ENCODE data around the gene TTC34. TPM values are rescaled to one million over a fixed set of nuclear protein-coding genes. Genes with fewer than 3 reads are reported as not detected.

Gene TTC34
- total and polyA plus RNA-seq, 2 of the 13 experiments (the other 11 are each of a cell fraction or from before 2014, with no cell fraction given), result 0.07 to 0.11 TPM

DNA sequence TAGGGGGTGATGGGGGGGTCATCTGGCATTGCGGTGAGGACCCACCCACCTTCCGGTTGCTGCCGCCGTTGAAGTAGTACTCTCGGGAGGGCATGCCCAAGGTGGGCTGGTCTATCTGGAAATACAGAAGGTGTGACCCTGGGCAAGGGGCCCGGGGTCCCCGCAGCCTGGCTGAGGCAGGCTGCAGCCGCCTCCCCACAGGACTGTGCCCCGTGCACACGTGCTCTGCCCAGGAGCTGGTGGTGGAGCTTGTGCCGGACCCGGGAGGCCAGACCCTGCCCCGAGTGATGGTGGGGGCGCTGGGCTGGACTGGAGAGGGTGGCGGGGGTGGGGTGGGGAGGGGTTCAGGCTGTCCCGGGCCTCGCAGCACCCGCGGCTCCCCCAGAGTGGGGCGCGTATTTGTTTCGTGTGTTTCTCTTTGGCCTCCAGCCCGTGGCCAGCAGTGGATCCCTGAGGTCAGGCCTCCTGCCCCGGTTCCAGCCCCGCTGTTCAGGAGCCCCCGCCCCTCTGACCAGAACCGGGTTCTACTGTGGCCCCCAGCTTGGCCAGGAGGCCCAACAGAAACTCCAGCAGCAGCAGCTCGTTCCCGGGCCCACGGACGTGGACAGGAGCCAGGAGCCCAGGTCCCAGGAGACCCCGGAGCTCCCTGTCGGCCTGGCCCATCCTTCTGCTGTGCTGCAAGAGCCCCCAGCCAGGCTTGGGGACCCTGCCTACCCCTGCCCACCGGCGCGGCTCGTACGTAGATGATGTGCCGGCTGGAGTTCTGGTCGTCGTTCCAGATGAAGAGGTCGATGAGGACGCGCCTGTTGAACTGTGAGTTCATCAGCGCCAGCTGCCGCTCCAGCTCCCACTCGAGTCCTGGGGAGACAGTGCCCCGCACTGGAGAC lies 195.7 kb downstream of the TTC34 start:
- POLR2A ChIA-PET, result no interaction called here
- H4K20me1 ChIP-seq (ENCODE audit: insufficient read depth, low read length), result no peaks in the 10 kb centered on the region
- no peak overlapping the region for H2AFZ ChIP-seq (ENCODE audit: low read length)
- 44% methylated on average over 8 of the region's 48 CpGs for WGBS (ENCODE audit: low lambda C conversion rate)
- BruUV-seq (replicated peaks), result no TSS peak
- no peaks in the 10 kb centered on the region for H3K79me2 ChIP-seq (ENCODE audit: insufficient read depth, low read length)
- CTCF ChIA-PET (ENCODE audit: low intra/inter-chr PET ratio, low total read pairs), result no interaction called here
- intact Hi-C loops (cut with micrococcal nuclease; ENCODE audit: unreplicated experiment) (no loop called here), in situ Hi-C loops (cut with HindIII; ENCODE audit: extremely low pct_ligation_motif_present, low pct_unique_long_range_greater_than_20kb) (no loop called here)
- DNase-seq (ENCODE audit: low spot score) (no peak), ATAC-seq (no peak), FAIRE-seq (no peak)
- no peak overlapping the region for H3K4me3 ChIP-seq (replicated peaks in 1 of 3; ENCODE audit: insufficient read depth in 1 of 3, low read depth in 2 of 3, low read length in 3 of 3)
- H3K4me1 ChIP-seq (ENCODE audit: insufficient read depth, low read length), result no peaks in the 10 kb centered on the region
- peaks cover 13 to 73% of the 10 kb centered on the region in 2 experiments; a peak in 4 of 5 replicates for H3K27me3 ChIP-seq (ENCODE audit: control insufficient read depth in 1 of 2, insufficient read depth in 2 of 2, low read length in 2 of 2)
- TF ChIP-seq PHB2 (IDR thresholded peaks at IDR 0.05; ENCODE audit: partially characterized antibody), result no peak
- TF ChIP-seq, protein P1, sequence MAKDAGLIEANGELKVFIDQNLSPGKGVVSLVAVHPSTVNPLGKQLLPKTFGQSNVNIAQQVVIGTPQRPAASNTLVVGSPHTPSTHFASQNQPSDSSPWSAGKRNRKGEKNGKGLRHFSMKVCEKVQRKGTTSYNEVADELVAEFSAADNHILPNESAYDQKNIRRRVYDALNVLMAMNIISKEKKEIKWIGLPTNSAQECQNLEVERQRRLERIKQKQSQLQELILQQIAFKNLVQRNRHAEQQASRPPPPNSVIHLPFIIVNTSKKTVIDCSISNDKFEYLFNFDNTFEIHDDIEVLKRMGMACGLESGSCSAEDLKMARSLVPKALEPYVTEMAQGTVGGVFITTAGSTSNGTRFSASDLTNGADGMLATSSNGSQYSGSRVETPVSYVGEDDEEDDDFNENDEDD (CRISPR knock-in tag; IDR thresholded peaks at IDR 0.05; ENCODE audit: borderline replicate concordance), result no peak
- TF ChIP-seq FLYWCH1 (CRISPR knock-in tag; IDR thresholded peaks at IDR 0.05), result no peak
- no peak for TF ChIP-seq NAIF1 (CRISPR knock-in tag; IDR thresholded peaks at IDR 0.05; ENCODE audit: borderline replicate concordance)
- TF ChIP-seq ZBTB42 (CRISPR knock-in tag; IDR thresholded peaks at IDR 0.05), result no peak
- TF ChIP-seq NFIC (IDR thresholded peaks at IDR 0.05; ENCODE audit: low read length), result no peak
- H3K9ac ChIP-seq (ENCODE audit: insufficient read depth, low read depth, low read length), result no peak overlapping the region
- no peaks in the 10 kb centered on the region for H3K9me3 ChIP-seq (ENCODE audit: low read length)
- H3K36me3 ChIP-seq (replicated peaks in 1 of 2; ENCODE audit: control insufficient read depth in 1 of 2, insufficient read depth in 2 of 2, low read length in 2 of 2), result no peaks in the 10 kb centered on the region
- H3K4me2 ChIP-seq (ENCODE audit: low read depth, low read length), result no peak overlapping the region
- H3K27ac ChIP-seq (ENCODE audit: extremely low read length, insufficient read depth, low read length), result no peak overlapping the region

All from HepG2 (cell line).